IPS-20b (cell line): ENCODE data around the gene CAMK1.

Source experiments
- H3K27ac ChIP-seq: one replicate; pipeline ENCODE4 v1.5.1; 2013; ENCODE audit warnings: low read length
- H3K27me3 ChIP-seq: 2 replicates; pipeline ENCODE4 v1.6.1; 2013; ENCODE audit warnings: mild to moderate bottlenecking, low read length, inconsistent platforms; ENCODE audit not compliant: insufficient read depth
- H3K36me3 ChIP-seq: 2 replicates; pipeline ENCODE4 v1.6.1; 2013; ENCODE audit warnings: low read depth, mild to moderate bottlenecking, inconsistent platforms, low read length, moderate library complexity; ENCODE audit not compliant: insufficient read depth
- H3K4me1 ChIP-seq: 2 replicates; pipeline ENCODE4 v1.6.1; 2013; ENCODE audit warnings: mild to moderate bottlenecking, control low read depth, inconsistent platforms, low read length, moderate library complexity; ENCODE audit not compliant: insufficient read depth
- H3K4me3 ChIP-seq: 2 replicates; pipeline ENCODE4 v1.5.1; 2013; ENCODE audit warnings: mild to moderate bottlenecking, low read length, inconsistent platforms
- H3K9ac ChIP-seq: 2 replicates; pipeline ENCODE4 v1.6.1; 2013; ENCODE audit warnings: low read depth, mild to moderate bottlenecking, inconsistent platforms, low read length, moderate library complexity
- H3K9me3 ChIP-seq: 2 replicates; pipeline ENCODE4 v1.6.1; 2013; ENCODE audit warnings: mild to moderate bottlenecking, low read depth, low read length, inconsistent platforms; ENCODE audit not compliant: insufficient read depth

Gene CAMK1

DNA sequence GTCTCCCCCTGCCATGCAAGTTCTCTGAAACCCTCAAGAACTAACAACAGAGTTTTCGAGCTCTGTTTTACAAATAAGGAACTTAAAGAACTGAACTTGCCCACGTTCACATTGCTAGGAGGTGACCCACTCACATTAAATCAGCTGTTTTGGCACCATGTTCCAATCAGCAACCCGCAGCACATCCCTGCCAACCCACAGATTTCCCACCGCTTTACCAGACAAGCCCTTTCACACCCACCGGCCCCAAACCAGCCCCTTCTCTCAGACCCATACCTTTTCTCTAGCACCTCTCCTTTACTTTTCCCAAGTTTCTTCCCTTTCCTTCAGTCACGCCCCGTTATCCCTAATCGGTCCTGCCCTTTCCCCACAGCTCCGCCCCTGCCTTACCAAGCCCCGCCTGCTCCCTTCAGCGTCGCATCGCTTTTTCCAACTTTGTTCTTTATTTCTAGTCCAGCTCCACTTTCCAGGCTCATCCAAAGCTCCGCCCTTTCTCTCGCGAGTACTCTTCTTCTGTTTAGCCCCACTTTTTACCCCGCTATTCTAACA, 39.0 kb downstream of the CAMK1 start:
- H3K27me3 ChIP-seq: no peaks in the 10 kb centered on the region
- H3K4me3 ChIP-seq: peak overlapping the region; percentile 91
- no peaks in the 10 kb centered on the region; the same call in none of the 2 replicates for H3K4me1 ChIP-seq
- H3K36me3 ChIP-seq: peaks cover 20% of the 10 kb centered on the region
- H3K9me3 ChIP-seq: no peaks in the 10 kb centered on the region
- H3K9ac ChIP-seq: peak overlapping the region; percentile 59; the same call in 1 of the 2 replicates
- H3K27ac ChIP-seq: no peak overlapping the region

GRCh38 chr3:9729419-9729818, 40.3 kb downstream of the CAMK1 start:
- no peaks in the 10 kb centered on the region for H3K9me3 ChIP-seq
- no peaks in the 10 kb centered on the region for H3K27me3 ChIP-seq
- H3K4me3 ChIP-seq: no peak overlapping the region
- no peak overlapping the region for H3K27ac ChIP-seq
- no peaks in the 10 kb centered on the region; the same call in none of the 2 replicates for H3K4me1 ChIP-seq
- H3K36me3 ChIP-seq: peaks cover 7% of the 10 kb centered on the region
- H3K9ac ChIP-seq: no peak overlapping the region

- no peaks in the 10 kb centered on the region for H3K9me3 ChIP-seq
- no peaks in the 10 kb centered on the region for H3K27me3 ChIP-seq
- H3K4me1 ChIP-seq: no peaks in the 10 kb centered on the region; the same call in 1 of the 2 replicates
- no peak overlapping the region for H3K9ac ChIP-seq
- H3K4me3 ChIP-seq: no peak overlapping the region
- H3K27ac ChIP-seq: no peak overlapping the region
- H3K36me3 ChIP-seq: no peaks in the 10 kb centered on the region
Measured at GRCh38 chr3:9727743-9728142, 42.0 kb downstream of the CAMK1 start.

DNA sequence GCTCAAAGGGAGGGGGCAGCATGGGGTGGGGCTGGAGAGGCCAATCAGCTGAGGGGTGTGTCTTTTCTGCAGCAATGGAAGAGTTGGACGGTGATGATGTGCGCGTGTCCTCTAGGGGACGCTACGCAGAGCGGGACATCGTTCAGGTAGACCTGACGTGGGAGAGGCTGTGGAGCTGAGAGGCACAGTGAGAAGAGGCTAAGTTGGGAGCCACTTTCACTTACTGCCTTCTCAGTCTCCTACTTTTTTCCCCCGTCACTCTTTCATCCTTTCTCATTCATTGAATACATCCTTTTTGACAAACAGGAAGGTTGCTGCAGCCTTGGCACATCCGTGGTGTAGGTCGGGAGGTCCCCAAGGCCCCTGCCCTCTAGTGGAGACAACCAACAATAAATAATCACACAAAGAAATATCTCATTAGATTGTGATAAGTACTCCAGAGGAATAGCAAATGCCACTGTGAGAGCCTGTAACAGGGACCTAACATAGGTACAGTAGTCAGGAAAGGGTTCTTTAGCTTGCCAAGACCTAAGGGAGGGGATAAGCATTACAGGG, 42.6 kb downstream of the CAMK1 start:
- Histone ChIP-seq H3K9me3 (no peaks in the 10 kb centered on the region), H3K4me3 (peak overlapping the region; percentile 59), H3K9ac (no peak overlapping the region), H3K27me3 (no peaks in the 10 kb centered on the region), H3K27ac (no peak overlapping the region), H3K4me1 (no peaks in the 10 kb centered on the region; the same call in 1 of the 2 replicates), H3K36me3 (no peaks in the 10 kb centered on the region)

- no peaks in the 10 kb centered on the region for H3K36me3 ChIP-seq
- H3K27me3 ChIP-seq: no peaks in the 10 kb centered on the region
- no peaks in the 10 kb centered on the region; the same call in 1 of the 2 replicates for H3K4me1 ChIP-seq
- H3K9ac ChIP-seq: no peak overlapping the region
- H3K27ac ChIP-seq: no peak overlapping the region
- no peak overlapping the region for H3K4me3 ChIP-seq
- H3K9me3 ChIP-seq: no peaks in the 10 kb centered on the region
Measured at GRCh38 chr3:9725775-9726515, 43.8 kb downstream of the CAMK1 start.

- H3K36me3 ChIP-seq: no peaks in the 10 kb centered on the region
- H3K9ac ChIP-seq: no peak overlapping the region
- no peaks in the 10 kb centered on the region; the same call in 1 of the 2 replicates for H3K4me1 ChIP-seq
- no peak overlapping the region for H3K4me3 ChIP-seq
- H3K27ac ChIP-seq: no peak overlapping the region
- no peaks in the 10 kb centered on the region for H3K9me3 ChIP-seq
- H3K27me3 ChIP-seq: no peaks in the 10 kb centered on the region; the same call in 1 of the 2 replicates
Measured at GRCh38 chr3:9721700-9722060, 48.1 kb downstream of the CAMK1 start.

DNA sequence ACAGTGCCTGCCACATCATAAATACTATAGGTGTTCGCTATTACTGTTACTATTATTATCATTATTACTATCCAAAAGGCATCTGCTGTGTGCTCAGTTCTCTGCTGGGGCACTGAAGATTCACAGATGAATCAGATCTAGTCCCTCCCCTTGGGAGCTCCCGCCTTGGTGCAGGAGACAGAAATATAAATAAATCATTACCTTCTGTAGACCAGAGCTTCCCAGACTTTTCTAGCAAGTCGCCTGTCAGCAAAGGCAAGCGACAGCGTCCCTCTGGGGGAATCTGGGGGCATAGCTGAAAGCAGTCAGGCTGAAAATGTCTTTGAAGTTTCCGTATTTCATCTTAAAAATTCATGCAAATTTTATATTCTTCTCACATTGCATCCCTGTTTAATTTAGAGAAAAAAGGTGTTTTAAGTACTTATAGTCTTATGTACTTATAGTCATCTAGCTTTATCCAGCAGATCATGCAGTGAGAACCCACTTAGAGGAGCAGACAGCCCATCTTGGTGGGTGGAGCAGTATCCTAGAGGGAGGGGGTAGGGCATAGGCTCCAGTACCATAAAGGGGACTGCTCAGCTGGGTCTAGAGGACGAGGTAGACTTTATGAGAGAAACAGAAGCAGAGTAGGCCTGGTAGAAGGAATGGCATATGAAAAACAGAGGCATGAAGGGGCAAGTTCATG, 48.6 kb downstream of the CAMK1 start:
- H3K4me1 ChIP-seq: no peaks in the 10 kb centered on the region
- H3K27ac ChIP-seq: no peak overlapping the region
- H3K9ac ChIP-seq: no peak overlapping the region
- H3K4me3 ChIP-seq: no peak overlapping the region
- H3K27me3 ChIP-seq: no peaks in the 10 kb centered on the region; the same call in 1 of the 2 replicates
- H3K36me3 ChIP-seq: no peaks in the 10 kb centered on the region
- no peaks in the 10 kb centered on the region for H3K9me3 ChIP-seq

DNA sequence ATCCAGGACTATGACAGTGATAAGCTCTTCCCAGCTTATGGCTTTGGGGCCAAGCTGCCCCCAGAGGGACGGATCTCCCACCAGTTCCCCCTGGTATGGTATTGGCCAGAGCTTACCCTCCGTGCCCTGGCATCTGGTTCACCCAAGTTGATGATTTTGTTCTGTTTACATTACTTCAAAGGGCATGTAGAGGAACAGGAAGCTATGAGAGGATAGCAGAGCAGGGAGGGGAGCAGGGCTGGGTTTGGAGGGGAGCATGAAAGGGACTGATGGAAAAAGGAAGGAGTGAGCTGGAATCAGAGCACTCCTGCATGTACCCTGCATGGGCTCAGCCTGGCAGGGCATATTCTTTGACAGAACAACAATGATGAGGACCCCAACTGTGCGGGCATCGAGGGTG, 51.6 kb downstream of the CAMK1 start:
- no peaks in the 10 kb centered on the region for H3K36me3 ChIP-seq
- H3K9ac ChIP-seq: no peak overlapping the region
- no peaks in the 10 kb centered on the region for H3K4me1 ChIP-seq
- H3K27ac ChIP-seq: no peak overlapping the region
- no peaks in the 10 kb centered on the region for H3K9me3 ChIP-seq
- no peaks in the 10 kb centered on the region; the same call in 1 of the 2 replicates for H3K27me3 ChIP-seq
- H3K4me3 ChIP-seq: no peak overlapping the region

DNA sequence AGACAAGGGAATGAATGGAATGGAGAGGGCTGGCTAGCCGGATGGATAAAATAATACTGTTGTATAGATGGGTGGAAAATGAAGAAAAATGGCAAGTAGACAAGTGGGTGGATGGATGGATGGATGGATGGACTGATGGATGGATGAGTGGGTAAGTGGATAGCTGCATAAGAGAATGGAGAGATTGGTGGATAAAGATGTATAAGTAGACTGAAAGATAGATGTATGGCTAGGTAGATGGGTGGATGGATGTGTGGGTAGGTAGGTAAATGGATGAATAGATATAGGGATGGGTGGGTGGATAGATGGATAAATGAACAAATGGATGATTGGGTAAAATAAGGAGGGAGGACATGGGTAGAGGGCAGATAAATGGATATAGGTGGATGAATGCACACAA, 52.2 kb downstream of the CAMK1 start:
- H3K4me1 ChIP-seq: no peaks in the 10 kb centered on the region
- H3K9ac ChIP-seq: no peak overlapping the region
- H3K27me3 ChIP-seq: no peaks in the 10 kb centered on the region; the same call in 1 of the 2 replicates
- no peaks in the 10 kb centered on the region for H3K9me3 ChIP-seq
- no peak overlapping the region for H3K27ac ChIP-seq
- H3K36me3 ChIP-seq: no peaks in the 10 kb centered on the region
- H3K4me3 ChIP-seq: no peak overlapping the region

GRCh38 chr3:9716801-9717555, 52.8 kb downstream of the CAMK1 start:
- Histone ChIP-seq H3K27ac (no peak overlapping the region), H3K4me3 (no peak overlapping the region), H3K36me3 (no peaks in the 10 kb centered on the region), H3K9me3 (no peaks in the 10 kb centered on the region), H3K9ac (no peak overlapping the region), H3K27me3 (no peaks in the 10 kb centered on the region; the same call in 1 of the 2 replicates), H3K4me1 (no peaks in the 10 kb centered on the region)

DNA sequence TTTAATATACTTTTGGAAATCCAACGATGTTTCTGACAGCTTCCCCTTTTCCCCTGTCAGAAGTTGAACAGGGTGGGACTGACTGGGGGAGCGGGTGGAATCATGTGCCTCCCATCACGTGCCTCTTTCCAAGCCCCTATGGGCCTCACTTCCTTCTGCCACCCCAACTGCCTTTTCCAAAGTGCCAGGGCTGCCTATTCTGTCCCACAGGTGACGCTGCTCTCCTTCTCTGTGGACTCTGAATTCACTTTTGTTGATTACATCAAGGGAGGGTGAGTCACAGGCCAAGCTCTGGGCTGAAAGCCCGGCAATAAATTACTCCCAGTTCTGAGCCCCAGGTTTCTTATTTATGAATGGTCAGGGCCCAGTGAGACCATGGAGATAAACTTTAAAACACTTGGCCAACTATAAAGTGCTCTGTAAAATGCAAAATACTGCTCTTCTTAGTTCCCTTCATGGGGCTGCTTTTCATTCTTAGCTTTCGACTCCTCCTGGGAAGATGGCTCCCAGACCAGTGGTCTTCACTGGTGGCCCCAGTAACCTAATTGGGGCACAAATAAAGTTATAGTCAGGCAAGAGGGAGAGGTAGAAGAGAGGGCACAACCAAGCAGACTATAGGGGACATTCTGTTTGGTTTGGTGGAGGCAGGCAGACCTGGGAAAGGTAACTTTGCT, 53.8 kb downstream of the CAMK1 start:
- no peak overlapping the region for H3K27ac ChIP-seq
- no peaks in the 10 kb centered on the region for H3K4me1 ChIP-seq
- no peaks in the 10 kb centered on the region; the same call in 1 of the 2 replicates for H3K27me3 ChIP-seq
- no peaks in the 10 kb centered on the region for H3K9me3 ChIP-seq
- H3K36me3 ChIP-seq: no peaks in the 10 kb centered on the region
- no peak overlapping the region for H3K4me3 ChIP-seq
- no peak overlapping the region for H3K9ac ChIP-seq
